Vagina (tissue), 2 donors: Measurements from ENCODE around the gene MPV17. TPM values are rescaled to one million over a fixed set of nuclear protein-coding genes. Genes with fewer than 3 reads are reported as not detected.

ENCODE experiments used
- DNase-seq, 2 donors: peaks; one replicate each; pipeline ENCODE4 v3.0.0-alpha.2; 2017; ENCODE audit errors: extremely low spot score in 2 of 2
- H3K27ac ChIP-seq: fragments of 200-600 bp; sonication (generic); one replicate; pipeline ENCODE4 v1.5.1; 2019
- H3K27me3 ChIP-seq: fragments of 200-600 bp; sonication (generic); one replicate; pipeline ENCODE4 v1.5.1; 2019
- H3K36me3 ChIP-seq, 2 donors: fragments of 200-600 bp; sonication (generic); one replicate each; pipeline ENCODE4 v1.5.1; 2017 to 2019
- H3K4me1 ChIP-seq: fragments of 200-600 bp; sonication (generic); one replicate; pipeline ENCODE4 v1.5.1; 2019
- H3K4me3 ChIP-seq, 2 donors: fragments of 200-600 bp; sonication (generic); 1 replicate in 1 of 2; 2 replicates in 1 of 2; pipeline ENCODE4 v1.5.1; 2016 to 2019
- H3K9me3 ChIP-seq: fragments of 200-600 bp; sonication (generic); one replicate; pipeline ENCODE4 v1.5.1; 2019
- CTCF ChIP-seq, 3 experiments: fragments of 450-650 bp in 2 of 3; fragments of 200-600 bp in 1 of 3; sonication (generic) in 1 of 3; IDR thresholded peaks; one replicate each; pipeline ENCODE4 v1.5.1; 2017 to 2019; ENCODE audit warnings: antibody characterized with exemption in 3 of 3, mild to moderate bottlenecking in 2 of 3, moderate library complexity in 2 of 3
- POLR2A ChIP-seq, 2 donors: fragments of 450-650 bp; IDR thresholded peaks; one replicate each; pipeline ENCODE4 v1.6.1; 2017; ENCODE audit warnings: antibody characterized with exemption in 2 of 2, mild to moderate bottlenecking in 2 of 2, moderate library complexity in 2 of 2
- POLR2AphosphoS5 ChIP-seq, 2 donors: sonication (generic); formaldehyde crosslinking; IDR thresholded peaks; one replicate each; pipeline ENCODE4 v1.9.0; 2017; ENCODE audit warnings: antibody characterized with exemption in 2 of 2, mild to moderate bottlenecking in 2 of 2, low read depth in 1 of 2; ENCODE audit not compliant: insufficient read depth in 1 of 2
- intact Hi-C: fragments of 100-400 bp; cut with DNase I; formaldehyde crosslinking; loops from one replicate; pipeline ENCODE4 v1.15.1; 2023
- total RNA-seq: library from RNA; depleted of rRNA; stranded (reverse); fragments of >200 nt; gene quantifications from one replicate; pipeline ENCODE4 v1.2.3, GENCODE V29; 2016

The MPV17 gene
- total RNA-seq = 55.7 TPM

GRCh38 chr2:27322766-27323595 lies at the start of gene MPV17:
Gene MPV17 (minus strand): TSS chr2:27323097. CDS start chr2:27322517, 580 bp downstream.
- Histone ChIP-seq H3K9me3 (no peaks in the 10 kb centered on the region), H3K4me3 (peak within 1 kb of the TSS; percentile 70 to 90), H3K27me3 (no peaks in the 10 kb centered on the region), H3K36me3 (peaks cover 0 to 19% of the 10 kb centered on the region in 2 donors), H3K27ac (peak within 1 kb of the TSS; percentile 93), H3K4me1 (peaks cover 28% of the 10 kb centered on the region)
- TF ChIP-seq POLR2A (IDR thresholded peaks at IDR 0.05) = peak in 1 of 2 donors; percentile 77
- no peak for TF ChIP-seq CTCF (IDR thresholded peaks at IDR 0.05)
- peak; percentile 92 to 95 for TF ChIP-seq POLR2AphosphoS5 (IDR thresholded peaks at IDR 0.05; ENCODE audit: insufficient read depth in 1 of 2, low read depth in 1 of 2)
- intact Hi-C loops = no loop called here
- peak in 1 of 2 donors; percentile 93 for DNase-seq

- peak overlapping the region; percentile 83 for H3K27ac ChIP-seq
- H3K4me1 ChIP-seq = peaks cover 36% of the 10 kb centered on the region
- no peak for DNase-seq
- H3K27me3 ChIP-seq = no peaks in the 10 kb centered on the region
- peaks cover 0 to 55% of the 10 kb centered on the region in 2 donors for H3K36me3 ChIP-seq
- peak overlapping the region; percentile 79 to 91 for H3K4me3 ChIP-seq
- H3K9me3 ChIP-seq = no peaks in the 10 kb centered on the region
- intact Hi-C loops = no loop called here
- TF ChIP-seq POLR2A (IDR thresholded peaks at IDR 0.05) (no peak), CTCF (IDR thresholded peaks at IDR 0.05) (no peak), POLR2AphosphoS5 (IDR thresholded peaks at IDR 0.05; ENCODE audit: insufficient read depth in 1 of 2, low read depth in 1 of 2) (no peak)
Observed at GRCh38 chr2:27370816-27371620, 48.1 kb upstream of the MPV17 start.

GRCh38 chr2:27370026-27370815 lies 47.3 kb upstream of the MPV17 start, which contains the start of the genes EIF2B4 and SNX17:
Gene EIF2B4 (minus strand): TSS chr2:27370338. CDS start chr2:27370314, 24 bp downstream.
Gene SNX17 (plus strand): TSS chr2:27370616. CDS start chr2:27370744, 128 bp downstream.
- peaks cover 0 to 55% of the 10 kb centered on the region in 2 donors for H3K36me3 ChIP-seq
- peaks cover 36% of the 10 kb centered on the region for H3K4me1 ChIP-seq
- peak; percentile 96 to 99 for TF ChIP-seq POLR2AphosphoS5 (IDR thresholded peaks at IDR 0.05; ENCODE audit: insufficient read depth in 1 of 2, low read depth in 1 of 2)
- TF ChIP-seq CTCF (IDR thresholded peaks at IDR 0.05) = peak; percentile 38 to 86 (median 59)
- TF ChIP-seq POLR2A (IDR thresholded peaks at IDR 0.05) = peak; percentile 16 to 44
- intact Hi-C loops = no loop called here
- H3K27ac ChIP-seq = peak within 1 kb of the TSS; percentile 83
- H3K27me3 ChIP-seq = no peaks in the 10 kb centered on the region
- DNase-seq = peak in 1 of 2 donors; percentile 100
- H3K9me3 ChIP-seq = no peaks in the 10 kb centered on the region
- peak within 1 kb of the TSS; percentile 79 to 91 for H3K4me3 ChIP-seq

GRCh38 chr2:27369471-27370025 lies 46.7 kb upstream of the MPV17 start:
- H3K36me3 ChIP-seq = peaks cover 0 to 55% of the 10 kb centered on the region in 2 donors

More at GRCh38 chr2:27369471-27370025, 46.7 kb upstream of the MPV17 start:
- H3K27ac ChIP-seq = peak overlapping the region; percentile 83
- intact Hi-C loops = no loop called here
- H3K4me3 ChIP-seq = peak overlapping the region; percentile 79 to 91
- H3K9me3 ChIP-seq = no peaks in the 10 kb centered on the region
- no peaks in the 10 kb centered on the region for H3K27me3 ChIP-seq
- peaks cover 36% of the 10 kb centered on the region for H3K4me1 ChIP-seq
- no peak for TF ChIP-seq POLR2AphosphoS5 (IDR thresholded peaks at IDR 0.05; ENCODE audit: insufficient read depth in 1 of 2, low read depth in 1 of 2)
- TF ChIP-seq POLR2A (IDR thresholded peaks at IDR 0.05) = no peak
- no peak for TF ChIP-seq CTCF (IDR thresholded peaks at IDR 0.05)
- DNase-seq = no peak
